ENCODE data around the gene ATP10D. TPM values are rescaled to one million over a fixed set of nuclear protein-coding genes. Genes with fewer than 3 reads are reported as not detected.

ATP10D gene
- total RNA-seq, 1 donor from 2014 or later: 25.3 TPM

DNA sequence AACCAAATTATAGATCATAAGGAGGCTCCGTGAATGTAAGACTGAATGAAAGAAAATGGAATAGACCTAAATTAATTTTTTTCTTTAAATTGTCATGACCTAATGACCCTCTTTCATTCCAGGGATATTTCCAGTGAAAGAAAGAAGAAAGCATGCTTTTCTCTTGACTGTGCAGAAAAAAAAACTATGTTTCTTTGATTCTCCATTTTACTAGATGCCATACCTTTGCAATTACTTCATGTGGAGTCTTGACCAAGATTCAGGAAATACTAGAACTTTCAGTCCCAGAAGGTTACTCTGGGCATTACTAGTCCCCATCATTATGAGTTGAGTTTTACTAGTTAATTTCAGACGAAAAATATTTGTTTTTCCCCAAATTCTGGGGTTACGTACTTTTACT is 15.1 kb upstream of the ATP10D start:
- H3K27me3 ChIP-seq: no peaks in the 10 kb centered on the region
- TF ChIP-seq POLR2A (IDR thresholded peaks at IDR 0.05): no peak
- TF ChIP-seq POLR2AphosphoS5 (IDR thresholded peaks at IDR 0.05; ENCODE audit: insufficient read depth in 1 of 2, low read depth in 1 of 2): no peak
- TF ChIP-seq, protein P1, sequence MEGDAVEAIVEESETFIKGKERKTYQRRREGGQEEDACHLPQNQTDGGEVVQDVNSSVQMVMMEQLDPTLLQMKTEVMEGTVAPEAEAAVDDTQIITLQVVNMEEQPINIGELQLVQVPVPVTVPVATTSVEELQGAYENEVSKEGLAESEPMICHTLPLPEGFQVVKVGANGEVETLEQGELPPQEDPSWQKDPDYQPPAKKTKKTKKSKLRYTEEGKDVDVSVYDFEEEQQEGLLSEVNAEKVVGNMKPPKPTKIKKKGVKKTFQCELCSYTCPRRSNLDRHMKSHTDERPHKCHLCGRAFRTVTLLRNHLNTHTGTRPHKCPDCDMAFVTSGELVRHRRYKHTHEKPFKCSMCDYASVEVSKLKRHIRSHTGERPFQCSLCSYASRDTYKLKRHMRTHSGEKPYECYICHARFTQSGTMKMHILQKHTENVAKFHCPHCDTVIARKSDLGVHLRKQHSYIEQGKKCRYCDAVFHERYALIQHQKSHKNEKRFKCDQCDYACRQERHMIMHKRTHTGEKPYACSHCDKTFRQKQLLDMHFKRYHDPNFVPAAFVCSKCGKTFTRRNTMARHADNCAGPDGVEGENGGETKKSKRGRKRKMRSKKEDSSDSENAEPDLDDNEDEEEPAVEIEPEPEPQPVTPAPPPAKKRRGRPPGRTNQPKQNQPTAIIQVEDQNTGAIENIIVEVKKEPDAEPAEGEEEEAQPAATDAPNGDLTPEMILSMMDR (IDR thresholded peaks at IDR 0.05): no peak
- no peak overlapping the region for H3K27ac ChIP-seq
- H3K9me3 ChIP-seq: no peaks in the 10 kb centered on the region
- H3K36me3 ChIP-seq: no peaks in the 10 kb centered on the region
- intact Hi-C loops (cut with DNase I): no loop called here
- no peak for DNase-seq (ENCODE audit: extremely low spot score in 2 of 2)
- no peak overlapping the region for H3K4me3 ChIP-seq
- no peaks in the 10 kb centered on the region for H3K4me1 ChIP-seq

DNA sequence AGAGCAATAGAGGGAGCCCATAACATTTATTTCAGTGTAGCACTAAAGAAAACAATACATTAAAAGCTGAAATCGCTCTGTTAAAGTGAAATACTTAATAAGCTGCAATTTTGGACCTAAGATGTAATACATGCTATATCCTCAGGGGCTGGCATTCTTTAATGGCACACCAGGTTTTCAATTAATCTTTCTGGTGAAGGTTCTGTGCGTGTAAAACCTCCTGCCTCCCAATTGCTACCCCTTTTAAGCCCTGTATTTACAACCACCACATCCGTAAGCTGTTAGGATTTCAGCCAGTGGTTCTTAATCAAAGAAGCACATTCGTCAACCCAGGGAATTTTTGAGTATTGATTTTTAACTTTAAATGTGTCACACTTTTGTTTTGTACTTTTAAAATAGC is 14.0 kb upstream of the ATP10D start:
- H3K36me3 ChIP-seq: no peaks in the 10 kb centered on the region
- no peaks in the 10 kb centered on the region for H3K4me1 ChIP-seq
- TF ChIP-seq POLR2A (IDR thresholded peaks at IDR 0.05): no peak
- TF ChIP-seq, protein P1 (IDR thresholded peaks at IDR 0.05): no peak
- no peak for TF ChIP-seq POLR2AphosphoS5 (IDR thresholded peaks at IDR 0.05; ENCODE audit: insufficient read depth in 1 of 2, low read depth in 1 of 2)
- no peak overlapping the region for H3K4me3 ChIP-seq
- H3K9me3 ChIP-seq: no peaks in the 10 kb centered on the region
- intact Hi-C loops (cut with DNase I): no loop called here
- DNase-seq (ENCODE audit: extremely low spot score in 2 of 2): no peak
- no peaks in the 10 kb centered on the region for H3K27me3 ChIP-seq
- no peak overlapping the region for H3K27ac ChIP-seq

DNA sequence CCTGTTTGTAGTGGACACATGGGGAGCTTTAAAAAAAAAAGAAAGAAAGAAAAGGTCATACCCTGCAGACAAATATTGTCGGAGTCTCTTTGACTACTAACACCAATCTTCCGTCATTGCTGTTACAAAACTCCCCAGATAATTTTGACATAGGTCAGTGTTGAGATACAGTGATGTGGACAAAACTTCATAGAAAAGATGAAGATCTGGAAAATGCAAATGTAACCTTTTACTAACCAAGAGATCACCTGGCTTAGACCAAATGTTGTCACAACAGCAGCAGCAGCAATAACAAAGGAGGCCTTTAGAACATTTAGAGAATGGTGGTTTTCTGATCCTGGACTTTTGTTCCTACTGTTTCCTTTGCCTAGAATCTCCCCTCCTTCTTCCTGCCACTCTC is 13.5 kb upstream of the ATP10D start:
- no peaks in the 10 kb centered on the region for H3K4me1 ChIP-seq
- no peak overlapping the region for H3K27ac ChIP-seq
- TF ChIP-seq, protein P1 (IDR thresholded peaks at IDR 0.05): no peak
- no peak for TF ChIP-seq POLR2AphosphoS5 (IDR thresholded peaks at IDR 0.05; ENCODE audit: insufficient read depth in 1 of 2, low read depth in 1 of 2)
- TF ChIP-seq POLR2A (IDR thresholded peaks at IDR 0.05): no peak
- no peaks in the 10 kb centered on the region for H3K9me3 ChIP-seq
- intact Hi-C loops (cut with DNase I): no loop called here
- H3K36me3 ChIP-seq: no peaks in the 10 kb centered on the region
- no peaks in the 10 kb centered on the region for H3K27me3 ChIP-seq
- no peak overlapping the region for H3K4me3 ChIP-seq
- DNase-seq (ENCODE audit: extremely low spot score in 2 of 2): no peak

DNA sequence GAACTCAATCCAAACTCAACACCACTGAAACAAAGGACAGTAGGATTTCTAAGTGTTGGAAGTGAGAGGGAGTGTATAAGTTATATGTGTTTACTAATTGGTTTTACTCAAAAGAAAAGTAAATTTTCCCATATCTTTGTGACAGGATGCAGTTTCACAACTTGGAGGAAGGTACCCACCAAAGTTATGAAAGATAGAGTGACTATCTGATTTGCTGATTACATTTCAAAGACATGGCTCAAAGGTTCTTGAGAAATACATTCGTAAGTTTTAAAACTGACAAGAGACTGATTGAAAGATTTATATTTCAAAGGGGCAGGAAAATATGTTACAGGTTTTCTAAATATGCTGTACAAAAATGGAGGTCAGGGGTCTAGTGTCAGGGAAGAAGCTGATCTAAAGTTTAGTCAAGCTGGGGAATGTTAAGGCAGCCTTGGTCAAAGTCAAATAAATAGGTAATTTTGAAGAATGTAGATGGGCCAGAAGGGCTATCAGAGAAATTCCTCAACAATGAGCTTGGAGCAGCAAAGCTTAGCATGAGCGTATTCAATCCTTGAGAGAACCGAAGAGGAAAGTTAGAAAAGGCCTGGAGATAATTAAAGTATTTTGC is 11.8 kb upstream of the ATP10D start:
- H3K9me3 ChIP-seq: no peaks in the 10 kb centered on the region
- no peak for TF ChIP-seq POLR2AphosphoS5 (IDR thresholded peaks at IDR 0.05; ENCODE audit: insufficient read depth in 1 of 2, low read depth in 1 of 2)
- no peak for TF ChIP-seq POLR2A (IDR thresholded peaks at IDR 0.05)
- TF ChIP-seq, protein P1 (IDR thresholded peaks at IDR 0.05): no peak
- H3K4me1 ChIP-seq: no peaks in the 10 kb centered on the region
- no peak overlapping the region for H3K27ac ChIP-seq
- no peak for DNase-seq (ENCODE audit: extremely low spot score in 2 of 2)
- no peaks in the 10 kb centered on the region for H3K27me3 ChIP-seq
- H3K4me3 ChIP-seq: no peak overlapping the region
- intact Hi-C loops (cut with DNase I): no loop called here
- no peaks in the 10 kb centered on the region for H3K36me3 ChIP-seq

DNA sequence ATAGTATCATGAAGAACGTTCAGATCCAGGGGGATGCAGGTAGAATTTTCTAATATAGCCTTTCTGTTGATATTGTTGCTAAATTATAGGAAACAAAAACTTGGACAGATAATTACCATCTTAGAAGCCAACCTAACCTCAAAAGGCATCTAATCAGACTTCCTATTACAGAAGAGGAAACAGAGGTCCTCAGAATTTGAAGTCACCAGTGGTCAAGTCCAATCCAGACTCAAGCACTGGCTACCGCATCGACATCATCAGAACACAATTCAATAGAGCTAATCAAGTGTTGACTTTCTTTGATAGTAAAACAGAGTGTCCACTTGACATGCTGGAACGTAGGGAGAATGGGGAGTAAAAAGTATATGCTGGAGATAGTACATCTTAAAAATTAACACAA is 10.3 kb upstream of the ATP10D start:
- TF ChIP-seq POLR2AphosphoS5 (IDR thresholded peaks at IDR 0.05; ENCODE audit: insufficient read depth in 1 of 2, low read depth in 1 of 2) (no peak), POLR2A (IDR thresholded peaks at IDR 0.05) (no peak)
- TF ChIP-seq, protein P1 (IDR thresholded peaks at IDR 0.05): no peak
- H3K27me3 ChIP-seq: no peaks in the 10 kb centered on the region
- intact Hi-C loops (cut with DNase I): no loop called here
- no peak for DNase-seq (ENCODE audit: extremely low spot score in 2 of 2)
- H3K9me3 ChIP-seq: no peaks in the 10 kb centered on the region
- H3K4me3 ChIP-seq: no peak overlapping the region
- H3K4me1 ChIP-seq: no peaks in the 10 kb centered on the region
- H3K36me3 ChIP-seq: no peaks in the 10 kb centered on the region
- no peak overlapping the region for H3K27ac ChIP-seq
